ENCODE results near the gene CALCOCO2. TPM values are rescaled to one million over a fixed set of nuclear protein-coding genes. Genes with fewer than 3 reads are reported as not detected.
"Not testable (repeated sequence)": the region's sequence is repeated elsewhere in the genome, so short reads cannot be mapped to it uniquely, and the experiment has no call there.

The CALCOCO2 gene
- total RNA-seq, 4 donors from 2014 or later = 167 to 302 (median 232) TPM

DNA sequence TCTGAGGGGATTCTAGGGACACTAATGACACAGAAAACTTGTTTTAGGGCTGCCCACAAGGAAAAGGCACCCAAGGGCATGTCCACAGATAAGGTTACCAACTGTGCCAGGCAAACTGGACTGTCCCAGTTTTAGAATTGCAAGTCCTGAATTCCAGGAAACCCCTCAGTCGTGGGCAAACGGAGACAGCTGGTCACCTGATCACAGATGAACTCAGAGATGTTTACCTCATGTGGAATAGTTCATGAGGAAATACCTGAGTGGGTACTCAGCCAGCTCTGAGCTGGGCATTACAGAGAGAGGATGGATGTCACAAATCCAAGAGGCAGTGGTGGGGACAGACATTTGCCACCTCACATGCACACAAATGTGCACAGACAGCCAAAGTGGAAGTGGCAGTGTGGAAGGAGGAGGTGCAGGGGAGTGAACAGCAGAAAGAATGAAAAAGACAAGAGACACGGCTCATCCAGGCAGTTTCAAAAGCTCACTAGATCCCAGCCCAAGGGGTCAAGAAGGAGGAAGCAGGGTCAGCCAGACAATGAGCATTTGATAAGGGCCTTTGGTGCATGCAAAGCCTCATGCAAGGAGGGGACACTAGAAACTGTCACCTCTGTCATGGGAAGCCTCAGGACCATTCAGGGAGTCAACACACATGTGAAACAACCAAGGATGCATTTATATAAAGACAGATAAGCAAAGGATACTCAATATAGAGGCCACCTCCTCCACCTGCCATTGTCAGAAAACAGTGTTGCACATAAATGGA, 38.6 kb upstream of the CALCOCO2 start:
- Histone ChIP-seq H3K36me3 (no peaks in the 10 kb centered on the region), H3K4me1 (no peaks in the 10 kb centered on the region), H3K27me3 (peaks cover 0 to 28% of the 10 kb centered on the region in 2 donors), H3K9me3 (no peaks in the 10 kb centered on the region), H3K4me3 (no peak overlapping the region), H3K27ac (no peak overlapping the region)
- no peak for DNase-seq (ENCODE audit: low spot score in 2 of 2)
- TF ChIP-seq, protein P1, sequence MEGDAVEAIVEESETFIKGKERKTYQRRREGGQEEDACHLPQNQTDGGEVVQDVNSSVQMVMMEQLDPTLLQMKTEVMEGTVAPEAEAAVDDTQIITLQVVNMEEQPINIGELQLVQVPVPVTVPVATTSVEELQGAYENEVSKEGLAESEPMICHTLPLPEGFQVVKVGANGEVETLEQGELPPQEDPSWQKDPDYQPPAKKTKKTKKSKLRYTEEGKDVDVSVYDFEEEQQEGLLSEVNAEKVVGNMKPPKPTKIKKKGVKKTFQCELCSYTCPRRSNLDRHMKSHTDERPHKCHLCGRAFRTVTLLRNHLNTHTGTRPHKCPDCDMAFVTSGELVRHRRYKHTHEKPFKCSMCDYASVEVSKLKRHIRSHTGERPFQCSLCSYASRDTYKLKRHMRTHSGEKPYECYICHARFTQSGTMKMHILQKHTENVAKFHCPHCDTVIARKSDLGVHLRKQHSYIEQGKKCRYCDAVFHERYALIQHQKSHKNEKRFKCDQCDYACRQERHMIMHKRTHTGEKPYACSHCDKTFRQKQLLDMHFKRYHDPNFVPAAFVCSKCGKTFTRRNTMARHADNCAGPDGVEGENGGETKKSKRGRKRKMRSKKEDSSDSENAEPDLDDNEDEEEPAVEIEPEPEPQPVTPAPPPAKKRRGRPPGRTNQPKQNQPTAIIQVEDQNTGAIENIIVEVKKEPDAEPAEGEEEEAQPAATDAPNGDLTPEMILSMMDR (IDR thresholded peaks at IDR 0.05) = no peak
- TF ChIP-seq POLR2A (IDR thresholded peaks at IDR 0.05) (no peak), EP300 (IDR thresholded peaks at IDR 0.05) (no peak)
- 30 to 34% methylated on average over 3 of the region's 3 CpGs for WGBS, 2 donors

- Histone ChIP-seq H3K4me3 (no peak overlapping the region), H3K4me1 (no peaks in the 10 kb centered on the region), H3K9me3 (no peaks in the 10 kb centered on the region), H3K36me3 (no peaks in the 10 kb centered on the region), H3K27ac (peak overlapping the region in 1 of 4 donors; percentile 7), H3K27me3 (peaks cover 0 to 19% of the 10 kb centered on the region in 2 donors)
- no peak for DNase-seq (ENCODE audit: low spot score in 2 of 2)
- no peak for TF ChIP-seq POLR2A (IDR thresholded peaks at IDR 0.05)
- TF ChIP-seq, protein P1 (IDR thresholded peaks at IDR 0.05) = no peak
- no peak for TF ChIP-seq EP300 (IDR thresholded peaks at IDR 0.05)
- 51% methylated on average over 10 of the region's 10 CpGs for WGBS, 2 donors
These were observed 35.2 kb upstream of the CALCOCO2 start for GRCh38 chr17:48795444-48796162.

- H3K9me3 ChIP-seq; H3K4me1 ChIP-seq; H3K27ac ChIP-seq; H3K36me3 ChIP-seq; DNase-seq (ENCODE audit: low spot score in 2 of 2); H3K4me3 ChIP-seq: not testable (repeated sequence)
- WGBS, 2 donors = 53% methylated on average over 6 of the region's 6 CpGs
- H3K27me3 ChIP-seq = peaks cover 0 to 17% of the 10 kb centered on the region in 2 donors
These were observed 34.7 kb upstream of the CALCOCO2 start for GRCh38 chr17:48796163-48796522.

DNA sequence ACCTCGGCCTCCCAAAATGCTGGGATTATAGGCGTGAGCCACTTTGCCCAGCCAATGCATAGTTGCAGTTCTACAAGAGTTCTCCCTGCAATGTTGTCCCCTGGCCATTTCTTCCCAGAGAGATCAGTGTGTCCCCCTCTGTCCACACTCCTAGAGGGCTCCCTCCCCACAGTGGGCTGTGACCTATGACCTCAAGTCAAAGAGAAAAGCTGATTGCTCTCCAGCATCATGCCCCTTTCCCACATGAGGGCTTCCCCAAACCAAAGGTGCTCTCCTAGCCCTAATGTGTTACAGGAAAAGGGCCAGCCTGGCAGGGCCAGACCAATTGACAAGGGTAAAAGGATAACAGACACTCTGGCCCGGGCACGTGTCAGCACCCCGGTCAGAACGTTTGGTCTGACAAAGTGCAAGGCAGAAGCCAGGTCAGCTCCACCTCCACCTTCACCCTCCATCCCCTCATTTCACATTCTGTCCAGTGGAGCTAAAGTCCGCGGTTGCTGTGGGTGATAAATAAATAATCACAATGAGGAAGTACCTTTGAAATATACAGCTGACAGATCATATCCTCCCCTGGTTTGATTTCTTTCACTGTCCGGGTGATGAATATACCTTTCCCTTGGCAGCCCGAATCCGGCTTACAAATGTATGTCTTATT, 31.6 kb upstream of the CALCOCO2 start:
- Histone ChIP-seq H3K9me3 (no peaks in the 10 kb centered on the region), H3K27me3 (peaks cover 0 to 10% of the 10 kb centered on the region in 2 donors), H3K4me3 (no peak overlapping the region), H3K36me3 (no peaks in the 10 kb centered on the region), H3K4me1 (no peaks in the 10 kb centered on the region), H3K27ac (no peak overlapping the region)
- 74 to 79% methylated on average over 11 of the region's 11 CpGs for WGBS, 2 donors
- DNase-seq (ENCODE audit: low spot score in 2 of 2) = no peak
- TF ChIP-seq, protein P1 (IDR thresholded peaks at IDR 0.05) = no peak
- no peak for TF ChIP-seq POLR2A (IDR thresholded peaks at IDR 0.05)
- TF ChIP-seq EP300 (IDR thresholded peaks at IDR 0.05) = no peak

DNA sequence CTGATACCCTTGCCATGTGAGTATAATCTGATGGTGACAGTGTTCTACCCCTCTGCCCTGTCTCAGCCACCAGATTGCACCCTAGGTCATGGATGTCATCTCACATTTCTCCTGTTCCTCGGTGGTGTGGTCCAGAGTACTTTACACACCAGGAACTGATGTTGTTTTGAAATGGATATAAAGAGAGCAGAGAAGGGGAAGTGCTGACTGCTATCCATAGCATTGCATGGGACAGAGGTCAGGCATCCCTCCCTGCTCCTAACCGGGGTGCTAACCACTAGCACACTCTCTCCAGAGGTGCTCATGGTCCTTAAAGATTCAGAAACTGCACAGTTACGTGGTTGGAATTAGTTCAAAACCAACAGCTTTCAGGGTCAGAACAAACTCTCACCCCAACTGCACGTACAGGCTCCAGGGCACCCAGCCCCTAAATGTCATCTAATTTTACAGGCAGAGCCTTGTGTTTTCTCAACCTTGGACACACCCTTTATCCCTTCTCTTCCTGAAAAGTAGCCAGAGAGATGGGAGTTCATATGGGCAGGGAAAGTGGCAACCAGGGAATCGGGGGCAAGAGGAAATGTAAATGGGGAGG, 30.1 kb upstream of the CALCOCO2 start:
- Histone ChIP-seq H3K9me3 (no peaks in the 10 kb centered on the region), H3K4me3 (no peak overlapping the region), H3K36me3 (no peaks in the 10 kb centered on the region), H3K4me1 (peaks cover 0 to 6% (median 0%) of the 10 kb centered on the region in 4 donors), H3K27me3 (peaks cover 0 to 14% of the 10 kb centered on the region in 2 donors), H3K27ac (no peak overlapping the region)
- WGBS, 2 donors = 50 to 51% methylated on average over 5 of the region's 5 CpGs
- TF ChIP-seq POLR2A (IDR thresholded peaks at IDR 0.05) (no peak), EP300 (IDR thresholded peaks at IDR 0.05) (no peak)
- TF ChIP-seq, protein P1 (IDR thresholded peaks at IDR 0.05) = no peak
- no peak for DNase-seq (ENCODE audit: low spot score in 2 of 2)

Measured in tibial nerve (tissue), 4 donors.